Measurements from ENCODE around the gene ZNF77. TPM values are rescaled to one million over a fixed set of nuclear protein-coding genes. Genes with fewer than 3 reads are reported as not detected.

ZNF77 gene
- total and polyA plus RNA-seq, 2 donors (not counting 1 experiment from before 2014, with no cell fraction given), result 4.0 to 6.4 TPM

DNA sequence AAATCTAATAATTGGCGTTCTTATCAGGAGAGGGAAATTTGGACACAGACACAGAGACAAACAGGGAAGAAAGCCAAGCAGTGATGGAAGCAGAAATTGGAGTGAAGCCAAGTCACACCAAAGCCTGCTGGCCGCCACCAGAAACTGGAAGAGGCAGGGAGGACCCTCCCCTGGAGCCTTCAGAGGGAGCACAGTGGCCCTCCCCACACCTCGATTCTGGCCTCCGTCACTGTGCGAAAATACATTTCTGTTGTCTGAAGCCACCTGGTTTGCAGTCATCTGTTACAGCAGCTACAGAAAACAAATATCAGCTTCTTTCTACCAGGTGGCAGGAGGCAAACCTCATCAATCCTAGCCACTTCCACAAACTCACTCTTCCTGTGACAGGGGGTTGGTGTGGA lies 24.3 kb upstream of the ZNF77 start:
- peaks cover 36 to 44% of the 10 kb centered on the region in 2 donors for H3K4me1 ChIP-seq (ENCODE audit: control insufficient read depth in 2 of 2, insufficient read depth in 2 of 2, low read length in 2 of 2)
- peak; percentile 59 for ATAC-seq (ENCODE audit: low read depth)
- no peak overlapping the region for H2AFZ ChIP-seq (ENCODE audit: insufficient read depth, low read depth, low read length, poor library complexity, severe bottlenecking)
- CTCF ChIA-PET, result interaction anchor here (0.6 to 15.0 kb wide), 8 partner anchors 11 to 162 kb away, joined by 3 to 281 read pairs (median 4); no protein-coding TSS in a partner anchor
- Mint-ChIP-seq H3K27me3 (no peaks in the 10 kb centered on the region), H3K27ac (peak overlapping the region; percentile 68), H3K4me1 (peaks cover 30% of the 10 kb centered on the region), H3K4me3 (peak overlapping the region; percentile 50), H3K9me3 (ENCODE audit: insufficient read depth) (no peaks in the 10 kb centered on the region)
- no peaks in the 10 kb centered on the region for H3K36me3 ChIP-seq (replicated peaks in 1 of 2; ENCODE audit: control extremely low read depth in 1 of 2, control insufficient read depth in 1 of 2, extremely low read depth in 1 of 2, insufficient read depth in 2 of 2, low read length in 1 of 2)
- WGBS (ENCODE audit: insufficient coverage), result 48% methylated on average over 2 of the region's 5 CpGs
- peak; percentile 63 for DNase-seq
- H3K27me3 ChIP-seq (replicated peaks in 1 of 4; ENCODE audit: control extremely low read depth in 1 of 4, control insufficient read depth in 3 of 4, insufficient read depth in 4 of 4, low read length in 3 of 4), result peaks cover 0 to 4% (median under 1%) of the 10 kb centered on the region in 4 experiments
- H3K9me3 ChIP-seq (ENCODE audit: control extremely low read depth in 1 of 3, control insufficient read depth in 2 of 3, insufficient read depth in 1 of 3, low read length in 2 of 3), result peaks cover 0 to 34% (median 0%) of the 10 kb centered on the region in 3 donors
- H3K9ac ChIP-seq (ENCODE audit: low read length), result no peak overlapping the region
- POLR2A ChIA-PET, result interaction anchor here (0.7 to 1.2 kb wide), 4 partner anchors 67 to 1286 kb away, joined by 3 to 11 read pairs (median 4); no protein-coding TSS in a partner anchor
- no peak overlapping the region for H3K4me3 ChIP-seq (ENCODE audit: control extremely low read depth in 1 of 5, extremely low read depth in 1 of 5, insufficient read depth in 1 of 5, low read depth in 2 of 5, low read length in 4 of 5)
- no peaks in the 10 kb centered on the region for H4K20me1 ChIP-seq (ENCODE audit: control insufficient read depth, insufficient read depth, low read length, poor library complexity, severe bottlenecking)
- TF ChIP-seq EZH2 (IDR thresholded peaks at IDR 0.05; ENCODE audit: borderline replicate concordance, insufficient read depth, low read depth, low read length, poor library complexity, severe bottlenecking), result no peak
- no peaks in the 10 kb centered on the region for H3K79me2 ChIP-seq (ENCODE audit: control insufficient read depth, insufficient read depth, low read length)
- intact Hi-C loops (cut with micrococcal nuclease), result loop anchor here (10.0 kb wide), 1 partner anchor 106 kb away; no protein-coding TSS in a partner anchor
- H3K4me2 ChIP-seq (replicated peaks; ENCODE audit: low read depth, low read length, poor library complexity, severe bottlenecking), result peak overlapping the region; percentile 50
- H3K27ac ChIP-seq (ENCODE audit: low read length in 2 of 2), result peak overlapping the region; percentile 57 to 67

DNA sequence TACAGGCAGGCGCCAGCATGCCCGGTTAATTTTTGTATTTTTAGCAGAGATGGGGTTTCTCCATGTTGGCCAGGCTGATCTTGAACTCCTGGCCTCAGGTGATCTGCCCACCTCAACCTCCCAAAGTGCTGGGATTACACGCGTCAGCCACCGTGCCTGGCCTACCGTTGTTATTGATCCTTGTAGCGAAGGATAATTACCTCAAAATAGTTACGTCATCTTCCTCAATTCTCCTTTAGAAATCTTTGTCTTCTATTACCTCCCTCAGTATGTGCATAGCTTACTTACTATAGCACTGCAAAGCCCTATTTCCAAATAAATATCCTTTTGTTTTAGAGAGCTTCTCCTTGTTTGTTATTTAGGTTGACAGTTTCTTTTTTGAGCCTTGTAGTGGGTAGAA lies 23.2 kb upstream of the ZNF77 start:
- no peak overlapping the region for H2AFZ ChIP-seq (ENCODE audit: insufficient read depth, low read depth, low read length, poor library complexity, severe bottlenecking)
- POLR2A ChIA-PET, result interaction anchor here (1.2 kb wide), 1 partner anchor 67 kb away, joined by 5 read pairs; no protein-coding TSS in a partner anchor
- peaks cover 30% of the 10 kb centered on the region for H3K4me1 Mint-ChIP-seq
- no peak overlapping the region for H3K4me2 ChIP-seq (replicated peaks; ENCODE audit: low read depth, low read length, poor library complexity, severe bottlenecking)
- no peaks in the 10 kb centered on the region for H3K9me3 Mint-ChIP-seq (ENCODE audit: insufficient read depth)
- no peaks in the 10 kb centered on the region for H4K20me1 ChIP-seq (ENCODE audit: control insufficient read depth, insufficient read depth, low read length, poor library complexity, severe bottlenecking)
- 100% methylated on average over 4 of the region's 8 CpGs for WGBS (ENCODE audit: insufficient coverage)
- H3K27me3 ChIP-seq (replicated peaks in 1 of 4; ENCODE audit: control extremely low read depth in 1 of 4, control insufficient read depth in 3 of 4, insufficient read depth in 4 of 4, low read length in 3 of 4), result peaks cover 0 to 4% (median 0%) of the 10 kb centered on the region in 4 experiments
- no peak overlapping the region for H3K4me3 ChIP-seq (ENCODE audit: control extremely low read depth in 1 of 5, extremely low read depth in 1 of 5, insufficient read depth in 1 of 5, low read depth in 2 of 5, low read length in 4 of 5)
- H3K27me3 Mint-ChIP-seq, result no peaks in the 10 kb centered on the region
- CTCF ChIA-PET, result interaction anchor here (0.6 to 15.0 kb wide), 5 partner anchors 9 to 263 kb away, joined by 3 to 281 read pairs (median 5); partner anchors contain the start of gene TLE6
- TF ChIP-seq, protein P1, sequence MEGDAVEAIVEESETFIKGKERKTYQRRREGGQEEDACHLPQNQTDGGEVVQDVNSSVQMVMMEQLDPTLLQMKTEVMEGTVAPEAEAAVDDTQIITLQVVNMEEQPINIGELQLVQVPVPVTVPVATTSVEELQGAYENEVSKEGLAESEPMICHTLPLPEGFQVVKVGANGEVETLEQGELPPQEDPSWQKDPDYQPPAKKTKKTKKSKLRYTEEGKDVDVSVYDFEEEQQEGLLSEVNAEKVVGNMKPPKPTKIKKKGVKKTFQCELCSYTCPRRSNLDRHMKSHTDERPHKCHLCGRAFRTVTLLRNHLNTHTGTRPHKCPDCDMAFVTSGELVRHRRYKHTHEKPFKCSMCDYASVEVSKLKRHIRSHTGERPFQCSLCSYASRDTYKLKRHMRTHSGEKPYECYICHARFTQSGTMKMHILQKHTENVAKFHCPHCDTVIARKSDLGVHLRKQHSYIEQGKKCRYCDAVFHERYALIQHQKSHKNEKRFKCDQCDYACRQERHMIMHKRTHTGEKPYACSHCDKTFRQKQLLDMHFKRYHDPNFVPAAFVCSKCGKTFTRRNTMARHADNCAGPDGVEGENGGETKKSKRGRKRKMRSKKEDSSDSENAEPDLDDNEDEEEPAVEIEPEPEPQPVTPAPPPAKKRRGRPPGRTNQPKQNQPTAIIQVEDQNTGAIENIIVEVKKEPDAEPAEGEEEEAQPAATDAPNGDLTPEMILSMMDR (IDR thresholded peaks at IDR 0.05), result no peak
- TF ChIP-seq EZH2 (IDR thresholded peaks at IDR 0.05; ENCODE audit: borderline replicate concordance, insufficient read depth, low read depth, low read length, poor library complexity, severe bottlenecking), result no peak
- ATAC-seq (ENCODE audit: low read depth) (no peak), DNase-seq (no peak)
- no peak overlapping the region for H3K27ac ChIP-seq (ENCODE audit: low read length in 2 of 2)
- H3K9me3 ChIP-seq (ENCODE audit: control extremely low read depth in 1 of 3, control insufficient read depth in 2 of 3, insufficient read depth in 1 of 3, low read length in 2 of 3), result peaks cover 0 to 34% (median 0%) of the 10 kb centered on the region in 3 donors
- no peaks in the 10 kb centered on the region for H3K36me3 ChIP-seq (replicated peaks in 1 of 2; ENCODE audit: control extremely low read depth in 1 of 2, control insufficient read depth in 1 of 2, extremely low read depth in 1 of 2, insufficient read depth in 2 of 2, low read length in 1 of 2)
- intact Hi-C loops (cut with micrococcal nuclease), result loop anchor here (10.0 kb wide), 1 partner anchor 107 kb away; no protein-coding TSS in a partner anchor
- H3K27ac Mint-ChIP-seq, result peak overlapping the region; percentile 71
- no peak overlapping the region for H3K9ac ChIP-seq (ENCODE audit: low read length)
- H3K4me1 ChIP-seq (ENCODE audit: control insufficient read depth in 2 of 2, insufficient read depth in 2 of 2, low read length in 2 of 2), result peaks cover 36 to 44% of the 10 kb centered on the region in 2 donors
- H3K79me2 ChIP-seq (ENCODE audit: control insufficient read depth, insufficient read depth, low read length), result no peaks in the 10 kb centered on the region
- H3K4me3 Mint-ChIP-seq, result peak overlapping the region; percentile 29

Measured in B cell (primary cell).